DMS79 treated with DMSO at 0.1 percent for 48 hours (cell line): Measurements from ENCODE around the gene DPP8.
"Not testable (repeated sequence)": the region's sequence is repeated elsewhere in the genome, so short reads cannot be mapped to it uniquely, and the experiment has no call there.

Experiments used
- DNase-seq: peaks from one replicate; lab custom pipeline; 2025; lab: John Stamatoyannopoulos, UW

Gene DPP8

GRCh38 chr15:65516997-65517865, at the start of gene DPP8:
TSS of gene DPP8 (minus strand) at chr15:65517689. CDS start at chr15:65512553, 5,136 bp downstream.
- peak; percentile 76 for DNase-seq

- DNase-seq: no peak
Observed at GRCh38 chr15:65561934-65562333, 44.4 kb upstream of the DPP8 start.

GRCh38 chr15:65559941-65560340, 42.5 kb upstream of the DPP8 start:
- DNase-seq: no peak

- no peak for DNase-seq
Observed at GRCh38 chr15:65558997-65559760, 41.7 kb upstream of the DPP8 start.

- DNase-seq: no peak
Observed at GRCh38 chr15:65558336-65558735, 40.8 kb upstream of the DPP8 start.

GRCh38 chr15:65556622-65557021, 39.1 kb upstream of the DPP8 start:
- no peak for DNase-seq

GRCh38 chr15:65553691-65554090, 36.2 kb upstream of the DPP8 start:
- DNase-seq: no peak

- not testable (repeated sequence) for DNase-seq
Observed at GRCh38 chr15:65552851-65553250, 35.4 kb upstream of the DPP8 start.

GRCh38 chr15:65551183-65551582, 33.7 kb upstream of the DPP8 start:
- no peak for DNase-seq

GRCh38 chr15:65550681-65551098, 33.2 kb upstream of the DPP8 start:
- no peak for DNase-seq

- not testable (repeated sequence) for DNase-seq
Observed at GRCh38 chr15:65549288-65549687, 31.8 kb upstream of the DPP8 start.

GRCh38 chr15:65547841-65548240, 30.4 kb upstream of the DPP8 start:
- no peak for DNase-seq

GRCh38 chr15:65541231-65541820, 23.8 kb upstream of the DPP8 start:
- no peak for DNase-seq

GRCh38 chr15:65540314-65540713, 22.8 kb upstream of the DPP8 start:
- DNase-seq: no peak

GRCh38 chr15:65535192-65535591, 17.7 kb upstream of the DPP8 start:
- no peak for DNase-seq

- DNase-seq: peak; percentile 9
Observed at GRCh38 chr15:65533057-65533756, 15.7 kb upstream of the DPP8 start.

- DNase-seq: no peak
Observed at GRCh38 chr15:65532738-65533051, 15.2 kb upstream of the DPP8 start.

GRCh38 chr15:65530318-65531111, 13.0 kb upstream of the DPP8 start, which contains the start of gene HACD3:
TSS of gene HACD3 (plus strand) at chr15:65530463. CDS start at chr15:65530632, 169 bp downstream.
- DNase-seq: peak; percentile 48

GRCh38 chr15:65529762-65530317, 12.4 kb upstream of the DPP8 start:
- DNase-seq: no peak

GRCh38 chr15:65528461-65529060, 11.1 kb upstream of the DPP8 start:
- DNase-seq: no peak

GRCh38 chr15:65525622-65526021, 8.1 kb upstream of the DPP8 start:
- DNase-seq: peak; percentile 58
